Activated CD4-positive, CD25-positive, alpha-beta regulatory T cell treated with anti-CD3 and anti-CD28 coated beads, Interleukin-2, amount 50 U/mL, for 72 hours (primary cell): ENCODE measurements around the gene CCT6A.
"Not testable (repeated sequence)": the region's sequence is repeated elsewhere in the genome, so short reads cannot be mapped to it uniquely, and the experiment has no call there.

Source experiments
- DNase-seq: peaks from one replicate; pipeline ENCODE4 v3.0.0; 2021

Gene CCT6A

DNA sequence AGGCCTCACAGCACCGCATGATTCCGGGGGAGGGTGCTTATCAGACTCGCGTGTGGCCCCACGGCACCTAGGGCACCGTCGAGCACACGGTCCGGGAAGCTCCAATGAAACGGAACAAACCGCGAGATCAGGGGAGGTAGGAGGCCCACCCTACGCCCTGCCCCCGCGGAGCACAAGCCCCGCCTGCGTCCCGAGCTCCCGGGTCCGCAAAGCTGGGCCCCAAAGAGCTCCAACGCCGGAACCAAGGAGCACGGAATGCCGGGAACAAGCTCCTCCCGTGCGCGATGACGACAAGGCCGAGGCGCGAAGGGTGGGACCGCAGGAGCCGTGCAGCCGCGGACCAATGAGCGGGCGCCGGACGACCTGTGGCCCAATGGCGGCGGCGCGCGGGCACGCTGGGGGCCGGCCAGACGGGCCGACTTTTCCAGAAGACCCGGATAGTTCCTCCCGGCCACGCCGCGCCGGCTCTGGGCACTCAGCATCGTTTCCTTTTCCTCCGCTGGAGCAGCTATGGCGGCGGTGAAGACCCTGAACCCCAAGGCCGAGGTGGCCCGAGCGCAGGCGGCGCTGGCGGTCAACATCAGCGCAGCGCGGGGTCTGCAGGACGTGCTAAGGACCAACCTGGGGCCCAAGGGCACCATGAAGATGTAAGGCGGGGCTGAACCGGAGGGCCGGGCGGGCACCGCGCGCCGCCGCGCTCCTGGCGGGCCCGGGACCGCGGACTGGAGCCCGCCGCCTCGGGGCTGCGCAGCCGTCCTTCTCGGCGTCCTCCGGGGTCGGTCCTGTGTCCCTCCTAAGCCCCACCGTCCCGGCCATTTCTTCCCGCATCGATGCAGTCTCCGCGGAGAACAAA, at the start of gene CCT6A, which contains the start of gene PSPH:
Gene CCT6A, plus strand, starts transcription at position 427 of the 853 bp plus-strand sequence. Its CDS starts 84 bp downstream, at position 511.
Gene PSPH, minus strand, starts transcription at position 106 of the 853 bp plus-strand sequence. CDS start 30,232 bp downstream, outside the sequence.
- DNase-seq: peak; percentile 90

GRCh38 chr7:56003749-56004148, 47.8 kb upstream of the CCT6A start:
- no peak for DNase-seq

DNA sequence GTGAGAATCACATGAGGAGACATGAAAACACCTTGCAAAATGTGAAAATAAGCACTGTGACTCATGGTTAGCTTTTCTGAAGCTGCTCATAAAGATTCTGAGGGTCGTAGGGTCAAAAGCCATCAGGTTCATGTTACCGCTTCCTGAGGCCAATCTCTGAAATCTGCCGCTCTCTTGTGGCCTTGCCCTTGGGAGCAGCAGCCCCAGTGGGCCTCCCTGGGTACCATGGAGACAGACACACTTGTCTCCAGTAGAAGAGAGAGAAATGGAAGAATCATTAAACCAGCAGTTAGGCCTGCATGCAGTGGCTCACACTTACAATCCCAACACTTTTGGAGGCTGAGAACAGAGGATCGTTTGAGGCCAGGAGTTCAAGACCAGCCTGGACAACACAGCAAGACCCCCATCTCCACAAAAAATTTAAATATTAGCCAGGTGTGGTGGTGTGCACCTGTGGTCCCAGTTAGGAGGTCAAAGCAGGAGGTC, 44.4 kb upstream of the CCT6A start:
- DNase-seq: no peak

- DNase-seq: no peak
Observed at GRCh38 chr7:56007891-56008290, 43.7 kb upstream of the CCT6A start.

DNA sequence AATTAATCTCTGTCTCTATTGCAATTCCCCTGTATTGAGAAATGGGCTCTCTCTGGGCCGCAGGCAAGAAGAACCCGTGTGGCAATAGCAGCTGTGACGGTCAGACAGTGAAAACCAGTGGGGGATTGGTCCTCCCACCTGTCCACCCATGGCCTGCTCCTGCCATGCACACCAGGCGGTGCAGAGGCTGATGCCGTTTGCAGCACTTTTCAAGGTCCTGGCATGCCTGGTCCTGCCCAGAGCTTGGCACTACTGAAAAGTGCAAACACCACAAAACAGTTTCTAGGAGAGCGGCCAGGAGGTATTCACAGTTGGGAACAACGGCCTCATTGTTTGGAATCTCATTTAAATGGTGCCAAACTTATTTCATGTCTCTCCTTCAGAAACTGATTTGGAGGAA, 41.9 kb upstream of the CCT6A start:
- DNase-seq: no peak

DNA sequence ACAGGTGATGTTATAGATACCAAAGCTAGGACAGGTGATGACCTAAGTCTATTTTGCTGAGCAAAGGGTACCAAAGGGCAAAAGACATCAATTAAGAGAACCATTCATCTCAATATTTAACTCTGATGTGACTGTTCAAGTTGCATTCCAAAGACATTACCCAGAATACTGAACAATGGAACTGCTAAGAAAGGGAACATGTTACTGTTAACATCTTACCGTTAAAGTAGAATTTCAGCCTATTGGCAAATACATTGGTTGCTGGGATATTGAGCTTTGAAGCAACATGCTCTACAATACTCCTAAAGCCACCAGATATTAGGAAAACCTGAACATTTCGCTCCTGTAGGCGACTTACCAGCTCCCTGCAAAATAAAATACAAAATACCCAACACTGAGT, 34.5 kb upstream of the CCT6A start:
- DNase-seq: not testable (repeated sequence)

- no peak for DNase-seq
Observed at GRCh38 chr7:56019501-56019900, 32.1 kb upstream of the CCT6A start.

- DNase-seq: no peak
Observed at GRCh38 chr7:56023500-56023899, 28.1 kb upstream of the CCT6A start.

GRCh38 chr7:56026538-56026937, 25.0 kb upstream of the CCT6A start:
- DNase-seq: no peak

DNA sequence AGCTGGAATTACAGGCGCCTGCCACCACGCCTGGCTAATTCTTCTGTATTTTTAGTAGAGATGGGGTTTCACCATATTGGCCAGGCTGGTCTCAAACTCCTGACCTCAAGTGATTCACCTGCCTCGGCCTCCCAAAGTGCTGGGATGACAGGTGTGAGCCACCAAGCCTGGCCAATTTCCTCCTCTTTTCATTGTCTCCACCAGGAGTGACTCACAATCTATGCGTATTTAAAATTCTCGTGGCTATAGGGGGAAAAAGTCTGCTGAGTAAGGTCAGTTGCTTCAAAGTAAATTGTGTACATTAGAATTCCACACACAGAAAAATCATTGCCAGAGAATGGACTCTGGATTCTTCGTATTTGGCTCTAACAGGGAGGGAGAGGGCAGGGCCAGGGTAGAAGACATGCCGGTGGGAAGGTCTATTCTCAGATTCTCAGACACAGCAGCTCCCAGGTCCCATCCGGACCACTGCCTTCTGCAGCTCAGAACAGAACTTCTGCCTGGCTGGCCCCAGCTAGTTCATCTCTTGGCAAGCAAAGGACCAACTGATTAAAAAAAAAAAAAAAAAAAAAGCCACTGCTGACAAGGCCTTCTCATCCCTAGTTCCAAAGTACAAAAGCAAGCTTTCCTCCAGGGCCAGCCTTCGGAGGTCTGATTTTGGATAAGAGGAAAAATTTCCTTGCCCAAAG, 22.5 kb upstream of the CCT6A start:
- DNase-seq: no peak

GRCh38 chr7:56030340-56030739, 21.2 kb upstream of the CCT6A start:
- DNase-seq: no peak

GRCh38 chr7:56031556-56031955, 20.0 kb upstream of the CCT6A start:
- not testable (repeated sequence) for DNase-seq

DNA sequence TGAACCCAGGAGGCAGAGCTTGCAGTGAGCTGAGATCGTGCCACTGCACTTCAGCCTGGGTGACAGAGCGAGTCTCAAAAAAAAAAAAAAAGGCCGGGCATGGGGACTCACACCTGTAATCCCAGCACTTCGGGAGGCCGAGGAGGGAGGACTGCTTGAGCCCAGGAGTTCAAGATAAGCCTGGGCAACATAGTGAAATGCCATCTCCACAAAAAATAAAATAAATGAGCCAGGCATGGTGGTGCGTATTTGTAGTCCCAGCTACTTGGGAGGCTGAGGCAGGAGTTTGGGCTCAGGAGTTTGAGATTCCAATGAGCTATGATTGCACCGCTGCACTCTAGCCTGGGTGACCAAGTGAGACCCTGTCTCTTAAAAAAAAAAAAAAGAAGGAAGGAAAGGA, 19.0 kb upstream of the CCT6A start:
- DNase-seq: not testable (repeated sequence)

DNA sequence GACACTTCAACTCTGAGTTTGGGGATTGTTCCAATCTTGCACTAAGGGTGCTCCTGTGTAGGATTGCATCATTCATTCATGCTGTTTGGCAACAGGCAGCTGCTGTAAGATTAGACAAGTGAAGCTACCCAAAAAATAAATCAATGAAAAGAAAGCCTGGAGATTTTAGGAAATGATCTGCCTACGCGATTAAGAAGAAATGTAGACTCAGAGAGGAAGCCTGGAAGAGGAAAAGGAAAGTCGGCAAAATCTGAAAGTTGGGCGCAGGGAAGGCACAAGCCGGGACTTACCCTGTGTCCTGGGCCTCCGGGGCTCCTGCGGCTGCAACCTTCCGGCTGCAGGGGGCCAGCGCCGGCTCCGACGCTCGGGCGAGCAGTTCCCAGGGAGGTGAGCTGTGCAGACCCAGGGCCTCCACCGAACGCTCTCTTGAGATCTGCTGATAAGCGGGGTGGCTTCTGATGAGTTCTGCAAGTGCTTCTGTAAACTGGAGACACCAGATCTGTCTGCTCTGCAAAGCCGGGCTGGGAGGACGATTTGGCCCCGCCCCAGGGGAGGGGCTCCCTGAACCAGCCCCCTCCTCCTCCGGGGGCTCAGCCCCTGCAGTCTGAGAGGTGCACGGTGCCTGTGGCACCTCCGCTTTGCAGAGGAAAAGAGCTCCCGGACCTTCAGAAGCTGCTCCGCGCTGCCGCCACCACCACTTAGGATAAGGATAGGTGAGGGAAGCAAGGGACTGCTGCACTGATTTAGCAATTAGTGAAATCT, 17.7 kb upstream of the CCT6A start:
- DNase-seq: peak; percentile 71

DNA sequence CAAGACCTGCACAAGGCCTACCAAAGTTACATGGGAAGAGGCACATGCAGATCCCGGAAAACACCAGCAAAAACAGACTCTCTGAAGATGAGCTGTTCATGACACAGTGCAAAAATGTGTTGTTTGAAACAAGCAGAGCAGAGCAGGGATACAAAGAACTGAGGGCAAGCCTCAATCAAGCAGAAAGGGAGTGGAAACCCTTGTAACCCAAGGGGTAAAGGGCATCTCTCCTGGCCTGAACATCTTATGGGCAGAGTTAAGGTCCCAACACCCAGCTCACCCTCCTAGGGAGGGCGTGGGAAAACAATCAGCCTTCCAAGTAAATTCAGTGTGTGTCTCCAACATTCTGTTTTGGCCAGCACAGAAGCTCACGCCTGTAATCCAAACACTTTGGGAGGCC, 10.8 kb upstream of the CCT6A start:
- DNase-seq: no peak

DNA sequence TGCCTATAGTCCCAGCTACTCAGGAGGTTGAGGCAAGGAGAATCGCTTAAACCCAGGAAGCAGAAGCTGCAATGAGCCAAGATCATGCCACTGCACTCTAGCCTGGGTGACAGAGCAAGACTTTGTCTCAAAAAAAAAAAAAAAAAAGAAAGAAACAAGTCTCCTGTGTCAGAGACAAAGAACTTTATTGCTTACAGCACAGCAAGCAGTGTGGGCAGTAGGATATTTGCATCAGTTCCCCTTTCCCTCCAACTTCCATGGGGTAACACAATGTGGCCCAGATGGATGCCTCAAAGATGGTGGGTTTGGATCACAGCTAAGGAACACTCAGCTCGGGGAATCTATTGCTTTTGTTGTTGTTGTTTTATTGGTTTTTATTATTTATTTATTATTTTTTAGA, 5.8 kb upstream of the CCT6A start:
- not testable (repeated sequence) for DNase-seq

GRCh38 chr7:56046721-56047445, 4.7 kb upstream of the CCT6A start:
- no peak for DNase-seq

GRCh38 chr7:56047446-56048116, 4.0 kb upstream of the CCT6A start:
- not testable (repeated sequence) for DNase-seq

DNA sequence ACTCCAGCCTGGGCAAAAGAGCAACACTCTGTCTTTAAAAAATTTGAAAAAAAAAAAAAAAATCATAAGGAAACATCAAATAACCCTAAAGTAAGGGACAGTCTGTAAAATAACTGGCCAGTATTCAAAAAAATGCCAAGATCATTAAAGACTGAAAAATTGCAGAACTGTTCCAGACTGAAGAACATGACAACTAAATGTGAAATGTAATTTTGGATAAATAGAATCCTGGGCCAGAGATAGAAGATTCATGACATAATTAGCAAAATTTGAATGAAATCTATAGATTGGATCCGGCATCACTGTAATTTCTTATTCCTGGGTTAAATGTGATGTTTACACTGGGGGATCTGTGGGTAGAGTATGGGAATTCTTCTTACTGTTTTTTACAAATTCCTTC, 3.3 kb upstream of the CCT6A start:
- no peak for DNase-seq

- not testable (repeated sequence) for DNase-seq
Observed at GRCh38 chr7:56048763-56049162, 2.8 kb upstream of the CCT6A start.

GRCh38 chr7:56051053-56051338, 569 bp upstream of the CCT6A start:
- no peak for DNase-seq

DNA sequence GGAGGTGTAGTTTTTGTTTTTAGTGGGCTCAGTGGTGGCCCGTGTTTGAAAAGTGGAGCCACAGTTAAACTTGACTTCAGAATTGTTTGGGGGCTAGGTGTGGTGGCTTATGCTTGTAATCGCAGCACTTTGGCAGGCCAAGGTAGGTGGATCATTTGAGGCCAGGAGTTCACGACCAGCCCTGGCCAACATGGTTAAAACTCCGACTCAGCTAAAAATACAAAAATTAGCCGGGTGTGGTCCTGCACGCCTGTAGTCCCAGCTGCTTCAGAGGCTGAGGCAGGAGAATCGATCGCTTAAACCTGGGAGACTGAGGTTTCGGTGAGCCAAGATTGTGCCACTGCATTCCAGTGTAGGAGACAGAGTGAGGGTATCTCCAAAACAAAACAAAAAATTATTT, 1.8 kb downstream of the CCT6A start:
- no peak for DNase-seq
